Endothelial cell of umbilical vein (primary cell): Measurements from ENCODE around the gene CELF5. TPM values are rescaled to one million over a fixed set of nuclear protein-coding genes. Genes with fewer than 3 reads are reported as not detected.

Experiments
- BruUV-seq: library from RNA; stranded (reverse); fragments of 400-500 nt; replicated peaks from 2 replicates; lab custom pipeline; 2021; lab: Mats Ljungman, UMichigan
- CTCF ChIA-PET: fragments of 300-600, 350-600 bp; sonication (Branson Sonifier 250); formaldehyde crosslinking; loops from one replicate; lab custom pipeline; 2021; ENCODE audit warnings: antibody characterized with exemption, inconsistent platforms; lab: Charles Lee
- POLR2A ChIA-PET: fragments of 300-600, 350-600 bp; sonication (Branson Sonifier 250); formaldehyde crosslinking; loops from one replicate; lab custom pipeline; 2021; ENCODE audit warnings: antibody characterized with exemption, inconsistent platforms; lab: Charles Lee
- DNase-seq: peaks from one replicate; pipeline ENCODE4 v3.0.0-alpha.2; 2011; ENCODE audit warnings: low read depth, low spot score
- FAIRE-seq: peaks from 2 replicates; lab custom pipeline; 2011; peaks lifted over from hg19 to GRCh38; lab: Jason Lieb, UNC
- H2AFZ ChIP-seq: 2 replicates; pipeline ENCODE4 v1.6.0; 2012; ENCODE audit warnings: low read depth, low read length, control low read depth, inconsistent platforms
- H3K27ac ChIP-seq: 2 replicates; pipeline ENCODE4 v1.5.1; 2011; ENCODE audit warnings: low read depth, mild to moderate bottlenecking, control low read depth, low read length, moderate library complexity; ENCODE audit not compliant: insufficient read depth
- H3K27me3 ChIP-seq, 2 experiments: 2 replicates each; pipeline versions ENCODE4 v1.6.0 to v1.6.1; 2011; ENCODE audit warnings: low read length in 2 of 2, mixed read lengths in 1 of 2; ENCODE audit not compliant: control insufficient read depth in 2 of 2, insufficient read depth in 2 of 2
- H3K36me3 ChIP-seq, 2 experiments: 2 replicates in 1 of 2; 3 replicates in 1 of 2; pipeline ENCODE4 v1.5.1; 2011; ENCODE audit warnings: low read length in 2 of 2, mild to moderate bottlenecking in 1 of 2, moderate library complexity in 1 of 2; ENCODE audit not compliant: control insufficient read depth in 2 of 2, insufficient read depth in 2 of 2; ENCODE audit errors: extremely low read depth in 1 of 2
- H3K4me1 ChIP-seq: 3 replicates; pipeline ENCODE4 v1.5.1; 2011; ENCODE audit warnings: mild to moderate bottlenecking, low read length; ENCODE audit not compliant: control insufficient read depth, insufficient read depth; ENCODE audit errors: extremely low read depth
- H3K4me2 ChIP-seq: 2 replicates; pipeline ENCODE4 v1.6.1; 2011; ENCODE audit warnings: low read length, control low read depth, mixed read lengths; ENCODE audit not compliant: insufficient read depth
- H3K4me3 ChIP-seq, 3 experiments: fragments of 200-600 bp in 1 of 3; sonication (generic), shearing (Covaris generic) in 1 of 3; replicated peaks in 1 of 3; 2 replicates each; pipeline ENCODE4 v1.5.1; 2011 to 2016; ENCODE audit warnings: control low read depth in 3 of 3, low read length in 3 of 3, mild to moderate bottlenecking in 2 of 3, inconsistent platforms in 1 of 3, low read depth in 1 of 3, moderate library complexity in 1 of 3; ENCODE audit not compliant: insufficient read depth in 1 of 3
- H3K79me2 ChIP-seq: 2 replicates; pipeline ENCODE4 v1.6.0; 2012; ENCODE audit warnings: low read length, inconsistent platforms; ENCODE audit not compliant: control insufficient read depth, insufficient read depth
- H3K9ac ChIP-seq: replicated peaks from 2 replicates; pipeline ENCODE3; 2011; ENCODE audit warnings: low read length, control low read depth; ENCODE audit not compliant: insufficient read depth; ENCODE audit errors: extremely low read depth
- H3K9me1 ChIP-seq: replicated peaks from 3 replicates; pipeline ENCODE4 v1.6.0; 2011; ENCODE audit warnings: mild to moderate bottlenecking, low read length; ENCODE audit not compliant: control insufficient read depth, insufficient read depth; ENCODE audit errors: extremely low read depth
- H3K9me3 ChIP-seq: replicated peaks from 2 replicates; pipeline ENCODE4 v1.5.1; 2012; ENCODE audit warnings: low read length, inconsistent platforms; ENCODE audit not compliant: control insufficient read depth, insufficient read depth
- H4K20me1 ChIP-seq: replicated peaks from 2 replicates; pipeline ENCODE3; 2011; ENCODE audit warnings: mild to moderate bottlenecking, low read length; ENCODE audit not compliant: control insufficient read depth, insufficient read depth; ENCODE audit errors: extremely low read depth
- CTCF ChIP-seq, 2 donors: IDR thresholded peaks; 1 replicate in 1 of 2; 2 replicates in 1 of 2; pipeline ENCODE4 v1.5.1; 2011; ENCODE audit warnings: low read length in 2 of 2, mild to moderate bottlenecking in 2 of 2, moderate library complexity in 2 of 2, control low read depth in 1 of 2, inconsistent platforms in 1 of 2, low read depth in 1 of 2; ENCODE audit not compliant: insufficient read depth in 1 of 2; ENCODE audit errors: extremely low read depth in 1 of 2
- EZH2 ChIP-seq: IDR thresholded peaks from 2 replicates; pipeline ENCODE4 v1.6.1; 2012; ENCODE audit warnings: borderline replicate concordance, low read depth, mild to moderate bottlenecking, moderate library complexity, low read length, inconsistent platforms; ENCODE audit not compliant: severe bottlenecking
- FOS ChIP-seq: IDR thresholded peaks from 2 replicates; pipeline ENCODE4 v1.6.1; 2011; ENCODE audit warnings: mild to moderate bottlenecking, low read length, moderate library complexity, borderline replicate concordance; ENCODE audit not compliant: insufficient read depth
- GATA2 ChIP-seq: IDR thresholded peaks from 2 replicates; pipeline ENCODE4 v1.7.0; 2011; ENCODE audit warnings: low read depth, mild to moderate bottlenecking, moderate library complexity, mixed read lengths, low read length; ENCODE audit not compliant: insufficient read length, insufficient read depth
- JUN ChIP-seq: IDR thresholded peaks from 2 replicates; pipeline ENCODE4 v1.6.1; 2011; ENCODE audit warnings: borderline replicate concordance, low read depth; ENCODE audit not compliant: insufficient read length, insufficient read depth
- MAX ChIP-seq: IDR thresholded peaks from 2 replicates; pipeline ENCODE4 v1.6.1; 2011; ENCODE audit not compliant: insufficient read depth, insufficient read length
- MYC ChIP-seq: IDR thresholded peaks from one replicate; pipeline ENCODE4 v1.6.1; 2011; ENCODE audit warnings: mild to moderate bottlenecking, low read depth, low read length
- POLR2A ChIP-seq: IDR thresholded peaks from 2 replicates; pipeline ENCODE4 v1.6.1; 2012; ENCODE audit warnings: low read depth, mild to moderate bottlenecking, control low read depth, low read length
- POLR2AphosphoS5 ChIP-seq: IDR thresholded peaks from 2 replicates; pipeline ENCODE4 v1.6.1; 2012; ENCODE audit warnings: low read depth, mild to moderate bottlenecking, control low read depth, low read length, moderate library complexity; ENCODE audit not compliant: insufficient read depth
- dilution Hi-C: fragments of 300-500 bp; cut with MboI; formaldehyde crosslinking; loops from one replicate; pipeline ENCODE4 v1.15.0; 2019; ENCODE audit warnings: low sequenced_read_pairs; ENCODE audit not compliant: extremely low pct_ligation_motif_present
- intact Hi-C: fragments of 100-400 bp; cut with micrococcal nuclease; formaldehyde crosslinking; loops from one replicate; pipeline ENCODE4 v1.10.0; 2022
- polyA plus RNA-seq, 4 experiments: library from polyadenylated mRNA; depleted of rRNA in 3 of 4; stranded (reverse) in 3 of 4; unstranded in 1 of 4; fragments of >200 nt; gene quantifications; 2 replicates each; pipeline versions ENCODE4 v1.2.1 to v1.2.3, GENCODE V29; 2011 to 2012; ENCODE audit warnings: missing spikeins in 1 of 4
- total RNA-seq: library from RNA; stranded (reverse); gene quantifications from 2 replicates; pipeline ENCODE4 v1.2.3, GENCODE V29; 2021

Gene CELF5
- total and polyA plus RNA-seq, 2 donors (not counting 3 experiments of a cell fraction or from before 2014, with no cell fraction given): not detected

GRCh38 chr19:3262362-3262761 is 37.9 kb downstream of the CELF5 start:
- H3K27ac ChIP-seq: no peak overlapping the region
- H3K4me2 ChIP-seq: no peak overlapping the region
- TF ChIP-seq POLR2A (no peak), JUN (no peak), MYC (no peak), GATA2 (no peak), CTCF (IDR thresholded peaks at IDR 0.05; ENCODE audit: extremely low read depth in 1 of 2, insufficient read depth in 1 of 2, low read depth in 1 of 2, low read length in 2 of 2) (no peak), POLR2AphosphoS5 (no peak), EZH2 (no peak), FOS (no peak), MAX (no peak)
- DNase-seq: no peak
- intact Hi-C loops: no loop called here
- H4K20me1 ChIP-seq: no peaks in the 10 kb centered on the region
- H3K9ac ChIP-seq: no peak overlapping the region
- H2AFZ ChIP-seq: no peak overlapping the region
- H3K27me3 ChIP-seq: peaks cover 0 to 2% of the 10 kb centered on the region in 2 experiments
- no peaks in the 10 kb centered on the region for H3K36me3 ChIP-seq
- no peaks in the 10 kb centered on the region for H3K9me1 ChIP-seq
- BruUV-seq: no TSS peak
- H3K4me3 ChIP-seq: no peak overlapping the region
- no peaks in the 10 kb centered on the region for H3K79me2 ChIP-seq
- no peaks in the 10 kb centered on the region for H3K4me1 ChIP-seq
- FAIRE-seq: no peak
- CTCF ChIA-PET: interaction anchor here (0.9 to 1.1 kb wide), 2 partner anchors 9 to 223 kb away, joined by 3 read pairs; no protein-coding TSS in a partner anchor
- no peaks in the 10 kb centered on the region for H3K9me3 ChIP-seq
- dilution Hi-C loops: no loop called here
- POLR2A ChIA-PET: no interaction called here
